WTC11 (cell line): ENCODE measurements around the gene GLYR1. TPM values are rescaled to one million over a fixed set of nuclear protein-coding genes. Genes with fewer than 3 reads are reported as not detected.

Source experiments
- ATAC-seq: fragments of 200-7000 bp; cut with Tn5 transposase; 2 replicates; pipeline ENCODE4 v1.10.0; 2021; ENCODE audit warnings: mild to moderate bottlenecking, moderate library complexity
- CTCF ChIA-PET: fragments of 300-600 bp; sonication (Branson Sonifier 250); formaldehyde crosslinking; loops from one replicate; lab custom pipeline; 2021; ENCODE audit warnings: antibody characterized with exemption; lab: Charles Lee
- POLR2A ChIA-PET: fragments of 350-600 bp; sonication (Branson Sonifier 250); formaldehyde crosslinking; loops from one replicate; lab custom pipeline; 2021; ENCODE audit warnings: antibody characterized with exemption; lab: Charles Lee
- DNase-seq: peaks from one replicate; pipeline ENCODE4 v3.0.0; 2021; ENCODE audit warnings: low spot score
- H3K27ac Mint-ChIP-seq: 2 replicates; pipeline ENCODE4 v1.8.0; 2021; ENCODE audit warnings: mixed read lengths
- H3K27me3 Mint-ChIP-seq: 2 replicates; pipeline ENCODE4 v1.8.0; 2021; ENCODE audit warnings: low read depth, mild to moderate bottlenecking, moderate library complexity, mixed read lengths
- H3K36me3 Mint-ChIP-seq: 2 replicates; pipeline ENCODE4 v1.8.0; 2021; ENCODE audit warnings: mixed read lengths
- H3K4me1 Mint-ChIP-seq: 2 replicates; pipeline ENCODE4 v1.8.0; 2022; ENCODE audit warnings: mixed read lengths
- H3K4me3 Mint-ChIP-seq: 2 replicates; pipeline ENCODE4 v1.8.0; 2021; ENCODE audit warnings: mild to moderate bottlenecking, moderate library complexity, mixed read lengths
- H3K9me3 Mint-ChIP-seq: 2 replicates; pipeline ENCODE4 v1.8.0; 2021; ENCODE audit warnings: mixed read lengths
- ARID4B ChIP-seq: sonication (generic); formaldehyde crosslinking; IDR thresholded peaks from 2 replicates; pipeline ENCODE4 v1.8.0; 2023; ENCODE audit warnings: missing genetic modification reagents, mild to moderate bottlenecking, borderline replicate concordance
- ATF1 ChIP-seq: sonication (generic); formaldehyde crosslinking; IDR thresholded peaks from 2 replicates; pipeline ENCODE4 v1.8.1; 2023; ENCODE audit warnings: mild to moderate bottlenecking, moderate library complexity, missing genetic modification reagents
- CBFB ChIP-seq: sonication (generic); formaldehyde crosslinking; IDR thresholded peaks from 2 replicates; pipeline ENCODE4 v1.8.1; 2022; ENCODE audit warnings: mild to moderate bottlenecking, low read depth, missing genetic modification reagents
- E2F1 ChIP-seq: sonication (generic); formaldehyde crosslinking; IDR thresholded peaks from 2 replicates; pipeline ENCODE4 v1.8.0; 2022; ENCODE audit warnings: mild to moderate bottlenecking, missing genetic modification reagents
- E2F5 ChIP-seq: sonication (generic); formaldehyde crosslinking; IDR thresholded peaks from 2 replicates; pipeline ENCODE4 v1.8.1; 2022; ENCODE audit warnings: mild to moderate bottlenecking, moderate library complexity, missing genetic modification reagents
- ELF4 ChIP-seq: sonication (generic); formaldehyde crosslinking; IDR thresholded peaks from 2 replicates; pipeline ENCODE4 v1.8.1; 2022; ENCODE audit warnings: low read depth, mild to moderate bottlenecking, moderate library complexity, missing genetic modification reagents
- ERG ChIP-seq: fragments of 250-450 bp; sonication (Bioruptor Pico); IDR thresholded peaks from 2 replicates; pipeline ENCODE4 v1.8.0; 2021; ENCODE audit warnings: mild to moderate bottlenecking
- FOXJ3 ChIP-seq: sonication (generic); formaldehyde crosslinking; IDR thresholded peaks from 2 replicates; pipeline ENCODE4 v1.9.0; 2021; ENCODE audit warnings: missing genetic modification reagents, mild to moderate bottlenecking, borderline replicate concordance
- GABPB1 ChIP-seq: sonication (generic); formaldehyde crosslinking; IDR thresholded peaks from 2 replicates; pipeline ENCODE4 v1.8.1; 2023; ENCODE audit warnings: mild to moderate bottlenecking, missing genetic modification reagents
- KAT7 ChIP-seq: sonication (generic); formaldehyde crosslinking; IDR thresholded peaks from 2 replicates; pipeline ENCODE4 v1.8.1; 2023; ENCODE audit warnings: missing genetic modification reagents, mild to moderate bottlenecking, borderline replicate concordance
- NFYB ChIP-seq: sonication (generic); formaldehyde crosslinking; conservative IDR thresholded peaks from 2 replicates; pipeline ENCODE4 v1.8.0; 2022; ENCODE audit warnings: low read depth, missing genetic modification reagents
- NR1H2 ChIP-seq: sonication (generic); formaldehyde crosslinking; IDR thresholded peaks from 2 replicates; pipeline ENCODE4 v1.9.0; 2021; ENCODE audit warnings: mild to moderate bottlenecking, moderate library complexity, missing genetic modification reagents
- OVOL2 ChIP-seq: fragments of 250-450 bp; sonication (Bioruptor Pico); IDR thresholded peaks from 2 replicates; pipeline ENCODE4 v1.9.0; 2021; ENCODE audit warnings: mild to moderate bottlenecking, borderline replicate concordance
- SMAD3 ChIP-seq: sonication (generic); formaldehyde crosslinking; IDR thresholded peaks from 2 replicates; pipeline ENCODE4 v1.8.0; 2022; ENCODE audit warnings: missing genetic modification reagents, mild to moderate bottlenecking, borderline replicate concordance
- SMAD4 ChIP-seq: sonication (generic); formaldehyde crosslinking; IDR thresholded peaks from 2 replicates; pipeline ENCODE4 v1.8.0; 2022; ENCODE audit warnings: mild to moderate bottlenecking, missing genetic modification reagents
- TEAD1 ChIP-seq: sonication (generic); formaldehyde crosslinking; IDR thresholded peaks from 2 replicates; pipeline ENCODE4 v1.8.0; 2022; ENCODE audit warnings: mild to moderate bottlenecking, missing genetic modification reagents
- ZNF232 ChIP-seq: sonication (generic); formaldehyde crosslinking; IDR thresholded peaks from 2 replicates; pipeline ENCODE4 v1.8.0; 2022; ENCODE audit warnings: mild to moderate bottlenecking, missing genetic modification reagents
- ZNF281 ChIP-seq: sonication (generic); formaldehyde crosslinking; IDR thresholded peaks from 2 replicates; pipeline ENCODE4 v1.8.0; 2023; ENCODE audit warnings: mild to moderate bottlenecking, missing genetic modification reagents
- ZNF317 ChIP-seq: sonication (generic); formaldehyde crosslinking; IDR thresholded peaks from 2 replicates; pipeline ENCODE4 v1.8.1; 2023; ENCODE audit warnings: low read depth, mild to moderate bottlenecking, moderate library complexity, missing genetic modification reagents, borderline replicate concordance
- ZNF416 ChIP-seq: fragments of 250-450 bp; sonication (Bioruptor Pico); IDR thresholded peaks from 2 replicates; pipeline ENCODE4 v1.9.0; 2021; ENCODE audit warnings: mild to moderate bottlenecking, inconsistent platforms
- ZNF423 ChIP-seq: fragments of 250-450 bp; sonication (Bioruptor Pico); IDR thresholded peaks from 2 replicates; pipeline ENCODE4 v2.1.2; 2022; ENCODE audit warnings: mild to moderate bottlenecking, moderate library complexity
- ZNF532 ChIP-seq: fragments of 250-450 bp; sonication (Bioruptor Pico); IDR thresholded peaks from 2 replicates; pipeline ENCODE4 v1.9.0; 2021; ENCODE audit warnings: mild to moderate bottlenecking, borderline replicate concordance
- total RNA-seq: library from RNA; stranded (reverse); gene quantifications from 3 replicates; pipeline ENCODE4 v1.2.3, GENCODE V29; 2021

GLYR1 gene
- total RNA-seq, 1 experiment from 2014 or later: 103 TPM

- TF ChIP-seq ZNF532 (CRISPR knock-in tag): no peak
- TF ChIP-seq ZNF416 (CRISPR knock-in tag): no peak
- TF ChIP-seq OVOL2 (CRISPR knock-in tag): no peak
- TF ChIP-seq FOXJ3 (CRISPR knock-in tag): no peak
- TF ChIP-seq NR1H2: no peak
- no peak for TF ChIP-seq NFYB
- TF ChIP-seq TEAD1 (CRISPR knock-in tag): no peak
These were observed 16.7 kb downstream of the GLYR1 start (continued) for GRCh38 chr16:4830408-4830807.

GRCh38 chr16:4828567-4829321 is 18.3 kb downstream of the GLYR1 start:
- H3K4me3 Mint-ChIP-seq: no peak overlapping the region
- no peaks in the 10 kb centered on the region for H3K27me3 Mint-ChIP-seq
- ChIA-PET CTCF (no interaction called here), POLR2A (no interaction called here)
- ATAC-seq: no peak
- peaks cover 68% of the 10 kb centered on the region for H3K36me3 Mint-ChIP-seq
- H3K27ac Mint-ChIP-seq: no peak overlapping the region
- H3K4me1 Mint-ChIP-seq: no peaks in the 10 kb centered on the region
- no peak for DNase-seq
- no peaks in the 10 kb centered on the region for H3K9me3 Mint-ChIP-seq
- TF ChIP-seq ZNF232 (CRISPR knock-in tag) (no peak), ZNF317 (CRISPR knock-in tag) (no peak), ZNF423 (CRISPR knock-in tag) (no peak), SMAD3 (CRISPR knock-in tag) (no peak), GABPB1 (CRISPR knock-in tag) (no peak), ELF4 (CRISPR knock-in tag) (no peak), SMAD4 (CRISPR knock-in tag) (no peak), ERG (CRISPR knock-in tag) (no peak), CBFB (no peak), OVOL2 (CRISPR knock-in tag) (no peak), ARID4B (CRISPR knock-in tag) (no peak), ZNF281 (CRISPR knock-in tag) (no peak), KAT7 (CRISPR knock-in tag) (no peak), E2F5 (CRISPR knock-in tag) (no peak), ATF1 (CRISPR knock-in tag) (no peak), E2F1 (no peak)
